HS-5 (cell line): ENCODE measurements around the gene HASPIN.

Experiments used
- DNase-seq: peaks from one replicate; pipeline ENCODE4 v3.0.0-alpha.2; 2012; ENCODE audit warnings: low read depth

HASPIN gene

DNA sequence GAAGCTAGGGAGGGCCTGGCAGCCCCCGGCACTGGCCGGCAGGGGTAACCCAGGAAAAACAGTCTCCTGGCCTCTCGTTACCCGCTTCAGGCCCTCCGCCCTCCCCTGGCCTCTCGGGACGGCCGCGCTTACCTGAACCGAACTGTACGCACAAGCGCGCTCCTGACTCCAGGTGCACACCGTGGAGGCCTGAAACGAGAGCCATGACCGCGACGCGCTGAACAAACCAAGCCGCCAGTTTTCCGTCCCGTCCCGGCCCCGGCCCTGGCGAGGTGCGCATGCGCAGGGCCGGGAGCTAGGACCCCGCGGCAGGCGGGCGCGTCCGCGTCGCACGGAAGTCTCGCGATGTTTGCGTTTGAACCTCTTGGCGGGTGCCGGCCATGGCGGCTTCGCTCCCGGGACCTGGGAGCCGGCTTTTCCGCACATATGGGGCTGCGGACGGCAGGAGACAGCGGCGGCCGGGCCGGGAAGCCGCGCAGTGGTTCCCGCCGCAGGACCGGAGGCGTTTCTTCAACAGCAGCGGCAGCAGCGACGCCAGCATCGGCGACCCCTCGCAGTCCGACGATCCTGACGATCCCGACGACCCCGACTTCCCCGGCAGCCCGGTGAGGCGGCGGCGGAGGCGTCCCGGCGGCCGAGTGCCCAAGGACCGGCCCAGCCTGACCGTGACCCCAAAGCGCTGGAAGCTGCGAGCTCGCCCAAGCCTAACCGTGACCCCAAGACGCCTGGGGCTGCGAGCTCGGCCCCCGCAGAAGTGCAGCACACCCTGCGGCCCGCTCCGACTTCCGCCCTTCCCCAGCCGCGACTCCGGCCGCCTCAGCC, at the start of gene HASPIN:
Gene HASPIN, plus strand, starts transcription at position 348 of the 822 bp plus-strand sequence. Its CDS starts 33 bp downstream, at position 381.
- peak; percentile 69 for DNase-seq

DNA sequence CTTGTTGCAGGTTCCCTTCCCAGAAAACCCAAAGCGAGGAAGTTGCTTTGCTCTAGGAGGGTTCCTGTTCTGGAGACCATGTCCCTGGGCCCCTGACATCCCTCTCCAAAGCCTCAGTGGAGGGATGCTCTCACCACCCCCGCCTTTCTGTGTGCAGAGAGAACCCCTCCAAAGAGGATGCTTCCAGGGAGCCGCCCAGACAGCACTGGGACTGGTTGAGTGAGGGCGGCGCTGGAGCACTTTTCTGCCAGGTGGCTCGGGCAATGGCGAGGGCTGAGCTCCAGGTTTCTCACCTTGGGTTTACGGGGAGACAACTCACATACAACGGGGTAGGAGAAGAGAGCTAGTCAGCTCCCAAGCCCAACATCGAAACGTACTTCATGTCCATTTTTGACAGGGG, 47.8 kb upstream of the HASPIN start:
- DNase-seq: no peak

DNA sequence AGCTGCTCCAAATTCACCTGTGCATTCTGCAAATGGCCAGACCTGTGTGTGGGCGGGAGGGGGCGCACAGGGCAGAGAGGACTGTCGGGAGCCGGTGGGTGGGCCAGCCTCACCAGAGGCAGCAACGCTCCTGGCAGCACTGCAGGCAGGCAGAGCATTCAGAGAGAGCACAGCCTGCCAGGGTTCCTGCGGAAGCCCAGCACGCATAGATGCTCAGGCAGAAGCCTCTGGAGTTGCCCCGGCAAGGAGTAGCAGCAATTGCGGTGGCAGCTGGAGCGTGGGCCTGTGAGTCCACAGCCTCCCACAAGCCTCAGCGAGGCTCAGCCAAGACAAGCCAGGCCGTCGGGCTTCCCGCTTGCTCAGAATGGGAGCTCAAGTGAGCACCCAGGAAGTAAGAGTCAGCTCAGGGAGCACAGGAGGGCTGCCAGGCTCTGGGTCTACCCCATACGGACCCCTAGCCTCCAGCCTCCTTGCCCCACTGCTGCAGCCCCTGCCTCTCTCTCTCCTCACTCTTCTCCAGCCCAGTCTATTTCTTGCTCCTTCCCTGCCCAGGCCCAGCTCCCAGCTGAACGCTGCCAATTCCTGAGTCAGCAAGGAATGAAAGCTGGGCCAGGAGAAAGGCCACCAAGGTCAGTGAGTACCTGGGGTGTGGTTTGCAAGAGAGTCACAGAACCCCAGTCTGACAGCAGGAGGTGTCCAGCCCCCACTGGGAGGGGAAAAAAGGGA, 45.4 kb upstream of the HASPIN start:
- no peak for DNase-seq

DNA sequence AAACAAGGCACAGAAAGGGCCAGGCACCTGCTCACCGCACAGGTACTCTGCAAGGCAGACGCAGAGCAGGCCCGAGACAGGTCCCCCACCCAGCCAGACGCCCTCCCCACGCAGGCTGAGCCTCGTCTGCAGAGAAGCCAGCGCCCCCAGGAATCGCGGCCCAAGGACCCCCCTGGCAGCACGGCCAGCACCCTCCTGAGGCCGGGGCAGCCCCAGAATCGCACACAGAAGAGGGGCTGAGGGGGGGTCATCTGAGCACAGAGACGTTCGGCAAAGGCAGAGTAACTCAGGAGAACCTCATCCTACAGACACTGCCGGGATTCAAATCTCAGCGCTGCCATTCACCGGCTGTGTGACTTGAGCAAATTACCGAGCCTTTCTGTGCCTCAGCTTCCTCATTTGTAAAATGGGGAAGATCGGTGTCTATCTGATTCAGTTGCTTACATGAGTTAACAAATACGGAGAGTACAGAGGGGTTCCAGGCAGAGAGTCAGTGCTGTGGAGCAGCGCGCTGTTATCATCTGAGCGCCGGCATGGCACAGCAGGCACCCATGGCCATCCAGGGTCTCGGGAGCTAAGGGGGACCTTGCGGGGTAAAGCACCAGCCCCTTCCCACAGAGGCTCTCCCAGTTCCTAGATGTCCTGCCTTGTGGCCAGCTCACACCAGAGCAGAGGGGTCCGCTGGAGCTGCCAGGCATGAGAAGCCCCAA, 44.7 kb upstream of the HASPIN start:
- no peak for DNase-seq

DNA sequence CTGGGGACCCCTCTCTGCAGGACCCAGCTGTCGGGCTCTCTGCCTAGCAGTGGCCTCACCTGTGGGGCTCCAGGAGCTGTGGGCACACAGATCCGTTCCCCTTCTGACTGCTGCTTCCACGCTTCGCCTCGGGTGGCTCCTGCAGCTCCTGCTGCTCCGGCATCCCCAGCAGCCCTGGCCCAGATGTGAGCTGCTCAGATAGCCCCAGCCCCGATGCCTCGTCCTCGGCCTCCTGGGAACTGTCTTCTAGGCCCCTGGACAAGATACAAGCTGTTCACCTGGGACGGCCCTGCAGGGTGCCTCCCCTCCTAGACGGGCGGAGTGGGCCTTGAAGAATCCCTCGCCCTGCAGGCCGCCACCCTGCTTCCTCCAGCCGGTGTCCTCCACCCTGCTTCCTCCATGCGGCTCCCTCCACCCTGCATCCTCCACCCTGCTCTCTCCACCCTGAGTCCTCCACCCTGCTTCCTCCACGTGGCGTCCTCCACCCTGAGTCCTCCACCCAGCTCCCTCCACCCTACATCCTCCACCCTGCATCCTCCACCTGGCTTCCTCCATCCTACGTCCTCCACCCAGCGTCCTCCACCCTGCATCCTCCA, 44.1 kb upstream of the HASPIN start:
- DNase-seq: no peak

DNA sequence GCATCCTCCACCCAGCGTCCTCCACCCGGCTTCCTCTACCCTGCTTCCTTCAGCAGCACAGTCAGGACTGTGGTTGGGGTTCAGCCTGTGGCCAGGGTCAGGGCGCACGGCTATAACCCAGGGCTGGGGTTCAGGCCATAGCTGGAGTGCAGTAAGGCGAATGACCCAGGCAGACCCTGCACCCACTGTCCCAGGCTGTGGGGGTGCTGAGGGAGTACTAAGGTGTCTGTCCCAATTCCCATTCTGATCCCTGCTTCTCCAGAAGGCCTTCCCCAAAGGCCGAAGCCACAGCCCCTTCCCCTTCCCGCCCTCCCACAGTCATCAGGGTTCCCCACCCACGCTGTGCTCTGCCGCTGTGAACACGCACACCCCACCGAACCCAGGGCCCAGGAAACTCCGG, 42.6 kb upstream of the HASPIN start:
- DNase-seq: no peak

DNA sequence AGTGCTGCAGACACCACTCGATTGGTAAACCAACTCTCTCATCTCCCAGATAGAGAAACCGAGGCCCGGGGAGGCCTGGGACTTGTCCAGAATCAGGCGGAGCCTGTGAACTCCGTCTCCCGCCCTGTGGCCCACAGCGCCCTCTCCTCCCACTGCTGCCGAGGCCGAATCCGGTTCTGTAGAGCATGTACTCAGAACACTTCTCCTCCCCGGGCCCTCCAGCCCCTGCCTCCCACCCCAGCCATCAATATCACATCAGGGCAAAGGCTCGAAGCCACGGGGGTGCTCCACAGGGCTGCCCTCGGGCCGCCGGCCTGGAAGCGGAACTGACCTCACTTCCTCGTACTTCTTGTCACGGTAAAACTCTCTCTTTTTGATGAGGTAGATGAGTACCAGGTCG, 42.1 kb upstream of the HASPIN start:
- no peak for DNase-seq

DNA sequence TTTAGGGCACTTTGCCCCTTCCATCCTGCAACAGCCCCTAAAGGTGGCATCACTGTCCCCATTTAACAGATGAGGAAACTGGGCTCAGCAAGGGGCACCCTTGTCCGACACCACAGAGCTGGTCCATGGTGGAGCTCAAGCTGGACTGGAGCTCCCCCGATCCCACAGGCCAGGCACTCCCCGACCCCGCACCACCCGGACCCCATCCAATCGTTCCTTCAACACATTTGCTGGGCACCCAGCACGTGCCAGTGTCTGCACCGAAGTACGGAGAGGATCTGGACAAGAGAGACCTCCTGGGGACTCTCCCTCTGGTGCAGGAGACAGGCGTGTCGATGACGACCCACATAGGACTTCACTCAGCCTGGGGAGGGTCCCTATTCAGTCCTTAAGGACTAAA, 41.7 kb upstream of the HASPIN start:
- no peak for DNase-seq

DNA sequence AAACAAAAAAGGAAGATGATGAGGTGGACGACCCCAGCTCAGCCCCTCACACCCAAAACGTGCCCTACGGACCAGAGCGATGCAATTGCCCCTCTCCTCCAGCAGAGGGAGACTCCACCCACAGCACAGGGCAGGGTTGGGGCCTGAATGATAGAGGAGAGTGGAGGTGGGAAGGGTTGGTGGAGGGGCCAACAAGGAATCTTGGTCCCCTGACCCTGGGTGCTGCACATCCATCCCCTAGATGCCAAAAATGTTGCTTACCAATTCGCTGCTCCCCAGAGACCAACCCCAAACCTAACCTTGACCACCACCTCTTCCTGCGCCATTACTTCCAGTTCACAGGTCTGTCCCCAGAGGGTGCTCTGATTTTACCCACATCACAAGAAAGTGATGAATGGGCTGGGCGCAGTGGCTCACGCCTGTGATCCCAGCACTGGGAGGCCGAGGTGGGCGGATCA, 40.6 kb upstream of the HASPIN start:
- no peak for DNase-seq

DNA sequence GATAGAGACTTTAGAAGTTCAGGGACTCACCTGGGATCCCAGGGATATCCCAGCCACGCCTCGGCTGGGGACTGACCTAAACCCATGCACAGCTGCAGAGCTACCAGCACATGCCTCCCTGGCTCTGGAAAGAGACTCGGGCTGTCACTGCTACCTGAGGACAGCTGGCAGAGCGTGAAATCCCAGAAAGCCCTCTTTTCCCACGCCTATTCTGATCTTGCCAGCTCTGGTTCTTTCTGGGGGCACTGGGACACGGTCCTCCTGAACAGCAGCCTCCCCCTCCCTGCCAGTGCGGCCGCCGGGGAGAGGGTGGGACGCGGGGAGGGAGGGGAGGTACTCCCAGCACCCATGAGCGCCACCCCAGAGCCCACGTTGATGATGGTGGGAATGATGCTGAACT, 38.5 kb upstream of the HASPIN start:
- no peak for DNase-seq

DNA sequence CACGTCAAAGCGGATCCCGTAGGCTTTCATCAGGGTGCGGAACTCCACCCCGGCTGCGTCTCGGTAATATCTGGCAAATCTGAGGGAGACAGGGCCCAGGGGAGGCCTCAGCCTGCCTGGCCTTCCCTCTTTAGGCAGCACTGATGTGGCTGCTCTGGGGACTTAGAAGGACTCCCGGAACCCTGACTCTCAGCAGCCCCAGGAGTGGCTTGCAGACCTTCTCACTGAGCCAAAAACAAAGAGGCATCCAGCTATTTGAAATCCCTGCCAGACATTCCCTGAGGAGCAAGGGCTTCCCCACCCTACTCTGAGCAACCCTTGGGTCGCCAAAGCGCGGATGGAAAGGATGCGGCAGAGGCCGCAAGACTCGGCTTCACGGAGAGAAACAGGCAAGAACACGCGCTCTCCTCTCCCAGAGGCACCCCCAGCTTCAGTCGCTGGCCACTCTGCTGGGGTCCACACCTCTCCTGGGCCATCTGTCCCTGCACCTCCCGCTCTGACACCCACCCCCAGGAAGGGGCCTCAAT, 35.6 kb upstream of the HASPIN start:
- no peak for DNase-seq

DNA sequence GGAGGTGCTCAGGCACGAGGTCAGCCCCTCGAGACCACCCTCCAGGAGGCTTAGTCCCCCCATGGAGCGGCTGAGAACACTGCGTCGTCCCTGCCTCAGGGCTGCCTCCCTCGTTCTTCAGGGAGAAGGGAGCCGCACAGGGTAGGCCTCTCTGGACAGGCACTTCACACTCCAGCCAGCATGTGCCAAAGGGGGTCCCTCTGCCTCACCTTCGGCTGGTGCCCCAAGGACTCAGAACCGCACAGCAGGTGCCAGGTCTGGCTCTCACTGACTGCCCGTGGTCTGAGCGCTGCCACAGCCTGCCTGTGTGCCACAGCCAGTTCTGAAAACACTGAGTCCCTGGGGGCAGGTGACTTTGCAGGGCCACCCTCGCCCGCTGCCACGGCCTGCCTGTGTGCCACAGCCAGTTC, 34.8 kb upstream of the HASPIN start:
- DNase-seq: no peak

DNA sequence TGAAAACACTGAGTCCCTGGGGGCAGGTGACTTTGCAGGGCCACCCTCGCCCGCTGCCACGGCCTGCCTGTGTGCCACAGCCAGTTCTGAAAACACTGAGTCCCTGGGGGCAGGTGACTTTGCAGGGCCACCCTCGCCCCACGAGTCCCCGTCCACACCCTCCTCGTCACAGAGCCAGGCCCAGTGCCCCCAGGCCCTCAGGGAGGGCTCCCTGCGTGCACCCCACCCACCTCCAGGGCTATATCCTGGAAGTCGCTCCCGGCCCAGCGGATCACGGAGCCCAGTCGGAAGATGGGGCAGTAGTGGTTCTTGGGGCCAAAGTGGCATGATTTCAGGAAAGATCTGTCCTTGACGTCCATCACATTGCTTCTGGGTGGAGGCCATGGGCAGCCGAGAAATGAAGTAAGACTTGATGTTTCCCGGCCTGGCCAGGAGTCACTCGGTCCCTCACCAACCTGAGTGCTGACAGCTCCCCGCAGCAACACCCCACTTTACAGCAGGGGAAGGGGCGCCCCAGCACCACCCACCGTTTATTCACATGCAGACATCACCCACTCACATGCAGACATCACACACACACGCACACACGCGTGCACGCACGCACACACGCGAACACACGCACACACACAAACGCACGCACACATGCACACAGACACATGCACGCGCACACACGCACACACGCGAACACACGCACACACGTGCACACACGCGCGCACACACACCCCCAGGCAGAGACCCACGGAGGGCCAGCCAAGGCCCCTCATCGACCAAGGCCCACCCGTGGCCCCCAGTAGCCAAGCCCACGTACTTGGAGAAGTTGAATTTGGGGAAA, 34.2 kb upstream of the HASPIN start:
- no peak for DNase-seq

DNA sequence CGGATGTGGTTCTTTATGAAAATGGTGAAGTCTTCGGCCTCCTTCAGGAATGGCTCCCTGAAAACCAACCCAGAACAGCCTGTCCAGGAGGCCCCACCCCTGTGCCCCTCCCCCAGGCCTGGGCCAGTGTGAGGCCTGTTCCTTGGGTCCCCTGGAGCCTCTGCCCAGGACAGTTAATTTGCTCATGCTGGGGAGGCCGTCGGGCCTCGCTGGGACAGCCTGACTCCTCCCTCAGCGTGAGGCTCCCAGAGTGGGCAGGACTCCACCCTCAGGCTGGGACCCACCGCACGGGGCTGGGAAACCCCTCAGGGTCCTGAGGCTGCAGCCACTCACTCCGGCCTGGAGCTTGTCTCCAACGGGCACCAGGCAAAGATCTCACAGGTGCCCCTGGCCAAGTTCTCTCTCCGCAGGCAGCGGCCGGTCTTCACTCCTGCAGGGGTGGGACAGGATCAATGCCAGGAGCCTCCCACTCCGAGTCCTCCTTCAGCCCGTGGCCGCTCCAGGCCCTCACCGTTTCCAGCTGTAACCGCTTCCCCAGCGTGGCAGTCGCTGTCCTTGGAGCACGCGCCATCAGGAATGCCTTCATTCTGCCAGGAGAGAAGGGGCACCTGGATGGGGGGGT, 33.5 kb upstream of the HASPIN start:
- DNase-seq: no peak

DNA sequence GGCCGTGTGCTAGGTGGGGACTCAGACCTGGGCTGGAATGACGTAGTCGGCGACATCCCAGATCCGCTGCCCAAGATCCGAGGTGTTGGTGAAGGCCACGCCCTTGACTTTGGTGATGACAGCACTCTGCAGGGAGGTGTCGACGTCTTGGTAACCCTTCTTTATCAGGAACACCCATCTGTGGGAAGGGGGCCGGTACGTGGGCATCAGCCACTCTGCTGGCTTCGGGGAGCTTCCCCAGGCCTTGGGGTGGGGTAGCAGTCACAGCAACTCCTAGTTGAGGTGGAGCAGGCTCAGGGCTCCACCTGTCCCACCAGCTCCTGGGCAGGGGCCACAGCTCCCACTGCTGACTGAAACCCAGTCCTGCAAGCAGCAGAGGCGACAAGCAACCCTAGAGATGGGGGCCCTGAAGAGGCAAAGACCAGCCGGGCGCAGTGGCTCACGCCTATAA, 32.1 kb upstream of the HASPIN start:
- DNase-seq: no peak

DNA sequence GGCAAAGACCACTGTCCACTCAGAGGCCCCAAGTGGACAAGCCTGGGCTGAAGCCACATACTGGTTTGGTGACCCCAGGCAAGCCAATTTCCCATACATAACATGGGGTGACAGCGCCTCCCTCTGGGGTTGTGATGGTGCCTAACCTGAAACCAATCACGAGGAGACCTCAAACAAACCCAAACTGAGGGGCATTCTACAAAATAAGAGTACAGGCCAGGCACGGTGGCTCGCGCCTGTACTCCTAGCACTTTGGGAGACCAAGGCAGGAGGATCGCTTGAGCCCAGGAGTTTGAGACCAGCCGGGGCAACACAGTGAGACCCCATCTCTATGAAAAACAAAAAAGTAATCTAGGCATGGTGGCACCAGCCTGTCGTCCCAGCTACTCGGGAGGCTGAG, 31.4 kb upstream of the HASPIN start:
- no peak for DNase-seq

DNA sequence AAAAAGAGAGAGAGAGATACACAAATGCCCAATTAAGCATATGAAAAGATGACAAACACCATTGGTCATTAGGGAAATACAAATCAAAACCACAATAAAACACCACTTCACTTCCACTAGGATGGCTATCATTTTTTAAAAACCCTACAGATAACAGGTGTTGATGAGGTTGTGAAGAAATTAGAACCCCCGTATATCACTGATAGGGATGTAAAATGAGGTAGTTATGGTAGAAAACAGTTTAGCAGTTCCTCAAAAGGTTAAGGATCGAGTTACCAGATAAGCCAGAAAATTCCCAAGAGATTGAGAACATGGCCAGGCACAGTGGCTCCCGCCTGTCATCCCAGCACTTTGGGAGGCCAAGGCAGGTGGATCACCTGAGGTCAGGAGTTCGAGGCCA, 30.6 kb upstream of the HASPIN start:
- DNase-seq: no peak

DNA sequence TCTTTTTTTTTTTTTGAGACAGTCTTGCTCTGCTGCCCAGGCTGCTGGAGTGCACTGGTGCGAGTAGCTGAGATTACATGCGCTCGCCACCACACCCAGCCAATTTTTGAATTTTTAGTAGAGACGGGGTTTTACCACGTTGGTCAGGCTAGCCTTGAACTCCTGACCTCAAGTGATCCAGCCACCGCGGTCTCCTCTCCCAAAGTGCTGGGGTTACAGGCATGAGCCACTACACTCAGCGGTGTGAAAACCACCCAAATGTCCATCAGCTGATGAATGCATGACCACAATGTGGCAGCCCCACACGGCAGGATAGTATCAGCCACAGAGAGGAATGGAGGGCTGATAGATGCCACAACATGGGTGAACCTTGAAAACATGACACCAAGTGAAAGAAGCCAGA, 29.9 kb upstream of the HASPIN start:
- no peak for DNase-seq

DNA sequence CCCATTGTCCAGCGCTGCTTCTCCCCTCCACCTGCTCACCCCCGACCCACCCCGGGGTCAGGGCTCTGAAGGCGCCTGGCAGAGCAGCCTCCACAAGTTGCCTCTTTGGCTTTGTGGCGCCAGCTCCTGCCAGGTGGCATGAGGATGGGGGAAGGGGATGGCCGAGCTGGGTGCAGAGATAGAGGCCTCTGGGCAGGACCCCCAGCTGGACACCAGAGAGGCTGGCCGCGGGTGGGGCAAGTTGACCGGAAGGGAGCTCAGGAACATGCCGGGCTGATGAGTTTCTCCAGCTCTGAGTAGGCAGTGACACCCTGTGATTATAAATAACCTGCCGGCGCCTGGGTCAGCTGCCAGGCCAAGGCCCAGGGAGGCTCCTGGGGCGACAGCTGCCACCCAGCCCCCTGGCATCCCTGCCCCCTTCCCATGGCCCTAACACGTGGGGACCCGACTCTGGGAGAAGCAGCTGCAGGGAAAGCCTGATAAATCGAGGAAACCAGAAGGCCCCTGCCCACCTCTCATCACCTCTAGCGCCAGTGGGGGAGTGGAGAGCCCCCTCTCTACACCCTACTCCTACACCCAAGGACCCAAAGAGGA, 28.5 kb upstream of the HASPIN start:
- DNase-seq: no peak

DNA sequence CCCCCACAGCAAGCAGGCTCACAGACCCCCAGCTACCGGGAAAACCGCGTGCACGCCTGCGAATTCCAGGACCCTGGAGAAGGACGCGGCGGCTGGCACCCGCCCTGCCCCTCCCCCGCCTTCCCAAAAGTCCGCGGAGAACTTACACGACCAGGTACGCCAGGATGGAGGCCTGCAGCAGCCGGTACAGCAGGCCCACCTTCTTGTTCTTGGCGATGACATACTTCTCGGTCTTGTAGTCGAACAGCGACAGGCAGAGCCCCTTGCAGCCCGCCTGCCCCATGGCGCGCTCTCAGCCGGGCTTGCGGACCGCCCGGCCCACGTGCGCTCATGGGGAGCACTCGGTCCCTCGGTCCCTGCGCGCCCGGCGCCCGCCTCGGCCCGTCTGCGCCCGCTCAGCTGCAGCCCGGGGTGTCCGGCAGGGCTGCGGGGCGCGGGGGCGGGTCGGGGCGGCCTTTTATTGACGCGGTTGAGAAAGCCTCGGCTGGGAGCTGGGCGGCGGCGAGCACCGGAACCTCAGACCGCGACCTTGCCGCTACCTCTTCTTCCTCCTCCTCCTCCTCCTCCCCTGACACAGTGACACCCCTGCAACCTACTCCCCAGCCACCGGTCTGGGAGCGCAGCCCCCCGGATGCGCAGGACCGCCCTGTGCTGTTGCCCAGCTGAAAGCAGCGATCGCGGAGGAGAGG, 27.8 kb upstream of the HASPIN start, which contains the start of gene P2RX5:
Gene P2RX5, minus strand, starts transcription at position 433 of the 689 bp plus-strand sequence. Its CDS starts 150 bp downstream, at position 283.
- DNase-seq: no peak
